Measurements from ENCODE around the gene ASTN2. TPM values are rescaled to one million over a fixed set of nuclear protein-coding genes. Genes with fewer than 3 reads are reported as not detected.
A peak's percentile ranks its signal among the peaks of the same experiment; 100 is the strongest.
"Not testable (repeated sequence)": the region's sequence is repeated elsewhere in the genome, so short reads cannot be mapped to it uniquely, and the experiment has no call there.

ASTN2 gene
- total RNA-seq, 2 donors from 2014 or later, result 16.8 to 31.3 TPM

- intact Hi-C loops (cut with DNase I), result no loop called here
- no peak for DNase-seq
- no peak for ATAC-seq
These were observed 947.0 kb downstream of the ASTN2 start for GRCh38 chr9:116467740-116468351.

DNA sequence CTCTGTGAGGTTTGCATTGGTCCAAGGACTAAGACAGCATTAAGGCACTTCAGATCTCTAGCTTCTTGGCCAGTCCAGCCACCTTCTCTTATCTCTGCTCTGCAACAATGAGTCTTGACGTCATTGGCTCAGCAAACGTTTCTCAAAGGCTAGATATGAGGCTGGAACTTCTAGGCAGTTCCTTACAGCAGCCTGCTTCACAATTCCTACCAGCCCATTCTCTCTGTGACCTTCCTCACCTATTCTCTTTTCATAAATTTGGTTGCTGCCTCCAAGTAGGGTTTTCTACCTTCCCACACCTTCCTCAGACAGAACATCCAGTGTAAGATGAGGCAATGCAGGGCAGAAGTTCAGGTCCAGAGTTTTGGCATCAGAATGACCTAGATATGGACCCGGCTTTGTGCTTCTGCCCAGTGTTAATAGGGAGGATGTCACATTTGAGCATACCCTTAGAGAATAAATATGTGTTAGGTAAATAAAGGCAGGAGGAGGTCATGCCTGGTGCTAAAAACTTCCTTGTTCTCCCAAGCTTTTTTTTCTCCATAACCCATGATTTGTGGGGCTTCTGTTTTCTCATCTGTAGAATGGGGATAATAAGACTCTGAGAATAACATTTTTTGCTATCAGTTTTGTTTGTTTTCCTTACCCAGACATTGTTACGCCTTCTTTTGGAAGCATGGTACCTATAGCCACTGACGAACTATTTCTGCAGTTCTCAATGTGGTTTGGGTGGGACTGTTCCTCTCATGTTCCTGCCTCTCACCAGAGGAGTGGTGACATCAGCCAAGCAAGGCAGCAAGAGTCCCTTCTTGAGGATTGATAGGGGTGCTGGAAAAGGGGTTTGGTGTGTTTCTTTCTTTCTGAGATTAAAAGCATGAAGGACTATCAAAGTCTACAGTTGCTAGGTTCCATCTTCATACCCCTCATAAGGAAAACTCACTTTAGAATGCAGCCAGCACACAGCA is 948.3 kb downstream of the ASTN2 start:
- ATAC-seq, result peak in 1 of 2 donors; percentile 46
- DNase-seq, result no peak
- intact Hi-C loops (cut with DNase I), result no loop called here

DNA sequence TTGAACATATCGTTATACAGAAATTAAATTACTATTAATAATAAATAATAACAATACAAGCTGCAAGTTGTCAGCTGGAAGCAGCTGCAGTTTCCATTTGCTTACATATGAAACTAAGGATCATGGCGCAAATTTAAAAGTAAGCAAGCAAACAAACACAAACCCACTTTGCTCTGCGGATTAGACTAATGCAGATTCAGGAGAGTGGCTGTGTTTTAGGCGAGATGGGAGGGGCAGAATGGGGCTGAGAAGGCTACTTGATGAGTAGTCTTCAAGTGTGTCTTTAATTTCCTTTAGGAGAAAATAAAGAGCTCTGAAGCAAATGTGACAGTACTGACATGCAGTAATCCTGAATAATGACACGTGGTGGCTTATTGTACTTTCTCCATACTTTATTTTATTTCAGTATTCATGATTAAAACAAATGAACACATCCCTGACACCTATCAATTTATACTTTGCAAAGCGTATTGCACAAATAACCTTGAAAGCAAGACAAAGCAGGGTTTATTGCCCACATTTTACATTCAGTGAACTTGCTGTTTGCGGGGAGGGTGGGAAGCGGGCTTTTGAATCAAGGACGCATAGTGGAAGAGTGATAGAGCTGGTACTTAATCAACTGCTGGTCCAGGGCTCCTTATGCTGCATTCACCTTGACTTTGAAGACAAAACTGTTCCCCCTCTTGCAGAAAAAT is 949.1 kb downstream of the ASTN2 start:
- intact Hi-C loops (cut with DNase I), result no loop called here
- DNase-seq (no peak), ATAC-seq (no peak)

- DNase-seq (peak; percentile 28), ATAC-seq (peak in 1 of 2 donors; percentile 49)
- intact Hi-C loops (cut with DNase I), result no loop called here
These were observed 949.8 kb downstream of the ASTN2 start for GRCh38 chr9:116464987-116465571.

GRCh38 chr9:116464423-116464822 is 950.4 kb downstream of the ASTN2 start:
- ATAC-seq (no peak), DNase-seq (no peak)
- intact Hi-C loops (cut with DNase I), result no loop called here

DNA sequence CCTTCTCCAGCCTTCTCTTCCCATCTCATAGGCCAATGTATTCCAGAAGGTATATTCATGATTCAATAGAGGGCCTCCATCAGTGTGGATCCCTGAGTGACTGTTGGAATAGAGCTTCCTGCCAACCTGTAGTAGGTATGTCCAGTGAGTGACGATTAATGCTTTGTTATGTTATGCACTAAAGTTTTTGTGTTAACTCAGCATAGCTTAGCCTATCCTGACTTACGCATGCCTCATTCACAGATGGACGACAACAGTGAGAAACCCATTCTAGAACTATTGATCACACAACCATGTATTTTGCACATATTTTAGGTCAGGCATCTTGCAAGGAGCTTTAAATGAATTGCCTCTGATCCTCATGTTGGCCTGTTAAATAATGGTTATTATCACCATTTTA is 953.2 kb downstream of the ASTN2 start:
- ATAC-seq (no peak), DNase-seq (no peak)
- intact Hi-C loops (cut with DNase I), result no loop called here

DNA sequence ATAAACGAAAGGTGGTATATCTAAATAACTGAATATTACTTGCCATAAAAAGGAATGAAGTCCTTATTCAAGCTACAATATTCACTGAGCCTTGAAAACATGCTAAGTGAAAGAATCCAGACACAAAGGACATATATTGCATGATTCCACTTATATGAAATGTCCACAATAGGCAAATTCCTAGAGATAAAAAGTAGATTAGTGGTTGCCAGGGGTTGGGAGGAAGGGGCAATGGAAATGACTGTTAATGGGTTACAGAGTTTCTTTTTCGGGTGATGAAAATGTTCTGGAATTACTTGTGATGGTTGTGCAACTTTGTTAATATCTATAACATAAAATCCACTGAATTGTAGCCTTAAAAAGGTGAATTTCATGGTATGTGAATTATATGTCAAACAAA is 954.8 kb downstream of the ASTN2 start:
- intact Hi-C loops (cut with DNase I), result no loop called here
- ATAC-seq (no peak), DNase-seq (no peak)

GRCh38 chr9:116459576-116459975 is 955.3 kb downstream of the ASTN2 start:
- DNase-seq, result no peak
- intact Hi-C loops (cut with DNase I), result no loop called here
- ATAC-seq, result no peak

DNA sequence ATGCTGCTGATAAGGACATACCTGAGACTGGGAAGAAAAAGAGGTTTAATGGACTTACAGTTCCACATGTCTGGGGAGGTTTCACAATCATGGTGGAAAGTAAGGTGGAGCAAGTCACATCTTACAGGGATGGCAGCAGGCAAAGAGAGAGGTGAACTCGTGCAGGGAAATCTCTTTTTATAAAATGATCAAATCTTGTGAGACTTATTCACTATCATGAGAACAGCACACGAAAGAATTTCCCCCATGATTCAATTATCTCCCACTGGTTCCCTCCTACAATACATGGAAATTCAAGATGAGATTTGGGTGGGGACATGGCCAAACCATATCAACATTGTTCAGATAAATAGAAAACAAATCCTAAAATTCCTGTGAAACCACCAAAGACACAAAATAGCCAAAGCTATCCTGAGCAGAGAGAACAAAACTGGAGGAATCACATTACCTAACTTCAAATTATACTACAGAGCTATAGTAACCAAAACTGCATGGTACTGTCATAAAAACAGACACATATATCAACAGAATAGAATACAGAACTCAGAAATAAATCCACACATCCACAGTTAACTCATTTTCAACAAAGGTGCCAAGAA is 958.3 kb downstream of the ASTN2 start:
- DNase-seq, result no peak
- ATAC-seq, result no peak
- intact Hi-C loops (cut with DNase I), result no loop called here

GRCh38 chr9:116454539-116454938 is 960.3 kb downstream of the ASTN2 start:
- ATAC-seq; intact Hi-C loops (cut with DNase I); DNase-seq: not testable (repeated sequence)

DNA sequence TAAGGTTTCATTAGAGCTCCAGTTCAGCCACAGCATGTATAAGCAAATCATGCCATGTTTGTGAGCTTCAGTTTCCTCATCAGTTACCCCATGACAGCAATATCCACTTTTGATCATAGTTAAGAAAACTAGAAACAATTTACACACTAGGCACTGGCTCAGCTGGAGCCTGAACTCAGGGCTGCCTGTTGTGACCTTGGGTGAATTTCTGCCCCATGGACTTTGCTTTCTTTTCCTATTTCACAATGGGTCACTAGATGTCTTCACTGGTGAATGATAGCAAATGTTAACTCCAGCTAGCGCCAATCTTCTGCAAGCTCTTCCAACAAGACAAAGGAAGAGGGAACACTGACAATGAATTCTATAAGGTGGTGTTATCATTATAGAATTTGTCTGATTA is 961.1 kb downstream of the ASTN2 start:
- ATAC-seq (peak in 1 of 2 donors; percentile 30), DNase-seq (no peak)
- intact Hi-C loops (cut with DNase I), result no loop called here

DNA sequence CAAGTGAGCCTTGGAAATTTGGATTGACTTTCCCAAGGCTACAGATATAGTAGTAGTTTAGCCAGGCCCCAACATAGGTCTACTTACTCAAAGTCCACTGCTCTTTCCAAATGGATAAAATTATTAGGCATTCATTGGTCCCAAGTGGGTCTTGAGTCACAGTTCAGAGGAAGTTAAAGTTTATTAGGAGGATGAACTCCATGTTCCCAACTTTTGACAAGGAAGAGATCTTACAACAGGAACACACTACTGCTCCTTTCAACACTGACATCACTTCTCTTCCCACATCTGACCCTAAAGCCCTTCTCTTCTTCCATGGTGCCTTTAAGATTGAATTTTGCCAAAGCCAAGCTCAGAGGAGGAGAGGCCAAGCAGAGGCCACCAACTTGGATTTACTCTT is 962.2 kb downstream of the ASTN2 start:
- intact Hi-C loops (cut with DNase I), result no loop called here
- ATAC-seq (peak; percentile 23 to 50), DNase-seq (no peak)

- intact Hi-C loops (cut with DNase I), result no loop called here
- DNase-seq (no peak), ATAC-seq (no peak)
These were observed 962.6 kb downstream of the ASTN2 start for GRCh38 chr9:116452227-116452626.

DNA sequence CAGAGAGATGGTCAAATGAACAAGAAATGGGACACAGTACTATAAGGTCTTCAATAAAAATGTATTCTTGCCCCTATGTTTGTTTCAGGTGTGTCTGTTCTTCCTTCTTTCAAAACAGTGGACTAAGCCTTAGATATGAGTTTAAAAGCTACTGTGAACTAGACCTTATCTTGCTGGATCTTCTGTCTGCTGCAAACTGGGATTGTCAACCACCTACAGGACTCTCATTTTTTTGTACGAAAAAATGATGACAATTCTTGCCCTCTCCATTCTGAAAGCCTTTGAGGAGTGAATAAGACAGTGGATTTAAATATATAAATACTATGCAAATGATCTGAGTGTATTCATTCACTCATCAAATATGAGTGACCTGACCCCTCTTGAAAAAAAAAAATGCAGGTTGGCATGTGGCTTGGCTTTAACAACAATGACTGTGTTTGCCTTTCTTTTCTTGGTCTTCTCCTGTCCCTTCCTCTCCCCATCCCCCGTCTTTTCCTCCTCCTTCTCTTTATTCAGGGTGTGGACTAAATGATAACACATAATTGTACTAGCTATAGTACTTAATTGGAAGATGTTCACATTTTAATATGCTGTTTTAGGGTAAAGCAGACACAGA is 963.2 kb downstream of the ASTN2 start:
- ATAC-seq (no peak), DNase-seq (no peak)
- intact Hi-C loops (cut with DNase I), result no loop called here

DNA sequence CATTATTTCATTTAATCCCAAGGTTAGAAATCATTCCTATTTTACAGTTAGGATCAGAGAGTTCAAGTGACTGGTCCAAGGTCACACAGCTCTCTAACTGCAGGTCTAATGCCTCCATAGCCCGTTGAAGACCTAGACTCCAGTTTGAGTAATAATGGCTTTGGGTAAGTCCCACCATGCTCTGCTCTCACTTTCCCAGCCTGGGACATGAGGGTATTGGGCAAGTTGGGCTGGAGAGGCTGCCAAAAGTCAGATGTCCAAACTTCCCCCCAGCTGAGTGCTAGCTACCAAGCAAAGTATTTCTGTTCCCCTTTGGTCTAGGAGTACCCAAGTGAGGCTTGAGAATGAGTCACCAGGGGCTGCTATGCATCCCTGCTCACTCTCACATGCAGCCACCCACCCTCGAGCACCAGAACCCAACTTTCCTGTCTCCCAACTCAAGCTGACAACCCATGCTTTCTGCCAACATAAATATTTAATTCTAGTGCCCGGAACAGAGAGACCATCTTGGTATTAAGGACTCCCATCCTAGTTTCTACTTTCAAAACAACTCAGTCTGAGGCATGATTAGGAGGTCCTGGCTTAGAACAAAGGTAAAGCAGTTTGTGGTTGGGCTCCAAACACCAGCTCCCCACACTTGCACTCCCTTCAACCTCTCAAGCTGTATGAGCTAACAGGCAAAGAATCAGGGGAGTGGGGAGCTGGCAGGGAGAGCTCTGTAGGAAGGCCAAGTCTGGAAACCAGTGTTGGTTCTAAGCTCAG is 964.3 kb downstream of the ASTN2 start:
- intact Hi-C loops (cut with DNase I), result no loop called here
- ATAC-seq (peak in 1 of 2 donors; percentile 60), DNase-seq (no peak)

- intact Hi-C loops (cut with DNase I), result no loop called here
- ATAC-seq (no peak), DNase-seq (no peak)
These were observed 964.9 kb downstream of the ASTN2 start for GRCh38 chr9:116449949-116450348.

DNA sequence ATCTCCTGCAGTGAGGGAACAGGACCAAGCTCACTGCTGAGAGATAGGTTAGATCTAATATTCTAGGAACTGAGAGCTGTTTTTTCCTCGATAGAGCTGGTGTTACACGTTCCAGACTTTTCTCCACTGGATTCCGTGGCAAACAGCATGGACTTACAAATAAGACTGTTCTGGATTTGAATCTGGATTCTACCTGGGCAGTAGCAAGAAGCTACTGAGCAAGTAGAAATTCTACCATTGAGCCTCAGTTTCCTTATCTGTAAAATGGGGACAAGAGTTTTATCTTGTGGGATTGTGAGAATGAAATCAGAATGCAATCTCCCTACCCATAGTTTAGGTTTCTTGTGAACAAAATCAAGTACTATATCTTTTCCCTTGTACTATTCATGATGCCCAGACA is 966.4 kb downstream of the ASTN2 start:
- intact Hi-C loops (cut with DNase I), result no loop called here
- DNase-seq (no peak), ATAC-seq (no peak)

GRCh38 chr9:116447934-116448333 is 966.9 kb downstream of the ASTN2 start:
- peak in 1 of 2 donors; percentile 66 for ATAC-seq
- no peak for DNase-seq
- intact Hi-C loops (cut with DNase I), result no loop called here

Measured in left cardiac atrium (tissue), 4 donors.